Neural progenitor cell (in vitro differentiated cells): ENCODE results near the gene MAP4K5. TPM values are rescaled to one million over a fixed set of nuclear protein-coding genes. Genes with fewer than 3 reads are reported as not detected.
"Not testable (repeated sequence)": the region's sequence is repeated elsewhere in the genome, so short reads cannot be mapped to it uniquely, and the experiment has no call there.

Experiments
- DNase-seq: peaks from one replicate; pipeline ENCODE4 v3.0.0-alpha.2; 2016; ENCODE audit warnings: low spot score
- H2AFZ ChIP-seq: fragments of 200-600 bp; sonication (generic); replicated peaks from 2 replicates; pipeline ENCODE4 v1.6.1; 2016; ENCODE audit warnings: antibody characterized with exemption
- H3F3A ChIP-seq: fragments of 200-600 bp; sonication (generic); 2 replicates; pipeline ENCODE4 v1.6.1; 2016; ENCODE audit warnings: antibody characterized with exemption, low read depth
- H3K27ac ChIP-seq: fragments of 200-600 bp; sonication (generic); 2 replicates; pipeline ENCODE4 v1.5.1; 2016; ENCODE audit warnings: mild to moderate bottlenecking
- H3K27me3 ChIP-seq: fragments of 200-600 bp; sonication (generic); 2 replicates; pipeline ENCODE4 v1.6.1; 2016; ENCODE audit warnings: mild to moderate bottlenecking, moderate library complexity
- H3K36me3 ChIP-seq: fragments of 200-600 bp; sonication (generic); 2 replicates; pipeline ENCODE4 v1.5.1; 2016
- H3K4me1 ChIP-seq: fragments of 200-600 bp; sonication (generic); 2 replicates; pipeline ENCODE4 v1.6.1; 2016; ENCODE audit warnings: mixed run types
- H3K4me2 ChIP-seq: fragments of 200-600 bp; sonication (generic); 2 replicates; pipeline ENCODE4 v1.6.1; 2016
- H3K4me3 ChIP-seq: fragments of 200-600 bp; sonication (generic); 2 replicates; pipeline ENCODE4 v1.5.1; 2016
- H3K79me2 ChIP-seq: fragments of 200-600 bp; sonication (generic); 2 replicates; pipeline ENCODE4 v1.6.1; 2016; ENCODE audit warnings: low read depth
- H3K9ac ChIP-seq: fragments of 200-600 bp; sonication (generic); 2 replicates; pipeline ENCODE4 v1.6.1; 2016
- H3K9me3 ChIP-seq: fragments of 200-600 bp; sonication (generic); 2 replicates; pipeline ENCODE4 v1.5.1; 2016; ENCODE audit warnings: low read depth
- H4K20me1 ChIP-seq: fragments of 200-600 bp; sonication (generic); 2 replicates; pipeline ENCODE4 v1.6.1; 2016; ENCODE audit warnings: low read depth
- H3K27ac Mint-ChIP-seq: 3 replicates; pipeline ENCODE4 v1.8.0; 2021; ENCODE audit warnings: mixed read lengths
- H3K27me3 Mint-ChIP-seq: 2 replicates; pipeline ENCODE4 v1.8.0; 2022; ENCODE audit warnings: low read depth, mild to moderate bottlenecking, inconsistent platforms, moderate library complexity, mixed read lengths; ENCODE audit not compliant: insufficient read depth
- H3K36me3 Mint-ChIP-seq: 3 replicates; pipeline ENCODE4 v1.8.0; 2021; ENCODE audit warnings: mixed read lengths
- H3K4me1 Mint-ChIP-seq: 3 replicates; pipeline ENCODE4 v1.8.0; 2021; ENCODE audit warnings: mixed read lengths
- H3K4me3 Mint-ChIP-seq: 3 replicates; pipeline ENCODE4 v1.8.0; 2021; ENCODE audit warnings: mild to moderate bottlenecking, moderate library complexity, mixed read lengths
- H3K9me3 Mint-ChIP-seq: 3 replicates; pipeline ENCODE4 v1.8.0; 2020; ENCODE audit warnings: mixed read lengths
- EZH2 ChIP-seq: fragments of 200-600 bp; sonication (generic); IDR thresholded peaks from 2 replicates; pipeline ENCODE4 v1.6.1; 2017; ENCODE audit warnings: antibody characterized with exemption, mild to moderate bottlenecking, moderate library complexity
- EZH2phosphoT487 ChIP-seq: fragments of 200-600 bp; sonication (generic); IDR thresholded peaks from 2 replicates; pipeline ENCODE4 v1.6.1; 2017; ENCODE audit warnings: antibody characterized with exemption
- total RNA-seq: library from RNA; depleted of rRNA; stranded (reverse); fragments of >200 nt; gene quantifications from 2 replicates; pipeline ENCODE4 v1.2.3, GENCODE V29; 2015; ENCODE audit warnings: low replicate concordance
- TF ChIP-seq, protein P1 (sequence below): fragments of 200-600 bp; sonication (generic); IDR thresholded peaks from 2 replicates; pipeline ENCODE4 v1.5.1; 2017; ENCODE audit warnings: antibody characterized with exemption, mild to moderate bottlenecking

Gene MAP4K5
- total RNA-seq, 1 donor from 2014 or later: 114 TPM

DNA sequence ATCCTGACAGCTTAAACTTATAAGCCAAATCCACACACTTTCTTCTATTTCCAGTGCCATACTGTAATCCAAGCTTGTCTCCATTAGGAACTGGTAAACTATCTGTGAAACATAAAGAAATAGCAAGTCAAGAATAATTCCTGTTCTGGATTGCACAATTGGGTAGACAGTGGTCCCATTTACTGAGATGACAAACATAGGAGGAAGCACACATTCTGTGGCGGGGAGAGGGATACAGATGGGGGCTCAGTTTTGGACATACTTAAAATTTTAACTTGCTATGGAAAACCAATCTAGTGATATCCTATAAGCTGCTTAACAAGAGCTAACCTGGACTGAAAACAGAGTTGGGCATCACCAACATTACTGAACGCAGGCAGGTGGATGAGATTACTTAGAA, 16.3 kb downstream of the MAP4K5 start:
- no peaks in the 10 kb centered on the region for H3K4me1 Mint-ChIP-seq
- Histone ChIP-seq H3K27me3 (no peaks in the 10 kb centered on the region), H3K79me2 (peaks cover 100% of the 10 kb centered on the region), H3K4me2 (no peak overlapping the region), H3K36me3 (peaks cover 4% of the 10 kb centered on the region), H4K20me1 (peaks cover 66% of the 10 kb centered on the region), H2AFZ (no peak overlapping the region), H3K4me3 (no peak overlapping the region), H3K4me1 (peaks cover 10% of the 10 kb centered on the region), H3F3A (peaks cover 6% of the 10 kb centered on the region), H3K27ac (no peak overlapping the region), H3K9me3 (no peaks in the 10 kb centered on the region), H3K9ac (no peak overlapping the region)
- H3K4me3 Mint-ChIP-seq: no peak overlapping the region
- TF ChIP-seq EZH2phosphoT487 (no peak), EZH2 (no peak)
- TF ChIP-seq, protein P1, sequence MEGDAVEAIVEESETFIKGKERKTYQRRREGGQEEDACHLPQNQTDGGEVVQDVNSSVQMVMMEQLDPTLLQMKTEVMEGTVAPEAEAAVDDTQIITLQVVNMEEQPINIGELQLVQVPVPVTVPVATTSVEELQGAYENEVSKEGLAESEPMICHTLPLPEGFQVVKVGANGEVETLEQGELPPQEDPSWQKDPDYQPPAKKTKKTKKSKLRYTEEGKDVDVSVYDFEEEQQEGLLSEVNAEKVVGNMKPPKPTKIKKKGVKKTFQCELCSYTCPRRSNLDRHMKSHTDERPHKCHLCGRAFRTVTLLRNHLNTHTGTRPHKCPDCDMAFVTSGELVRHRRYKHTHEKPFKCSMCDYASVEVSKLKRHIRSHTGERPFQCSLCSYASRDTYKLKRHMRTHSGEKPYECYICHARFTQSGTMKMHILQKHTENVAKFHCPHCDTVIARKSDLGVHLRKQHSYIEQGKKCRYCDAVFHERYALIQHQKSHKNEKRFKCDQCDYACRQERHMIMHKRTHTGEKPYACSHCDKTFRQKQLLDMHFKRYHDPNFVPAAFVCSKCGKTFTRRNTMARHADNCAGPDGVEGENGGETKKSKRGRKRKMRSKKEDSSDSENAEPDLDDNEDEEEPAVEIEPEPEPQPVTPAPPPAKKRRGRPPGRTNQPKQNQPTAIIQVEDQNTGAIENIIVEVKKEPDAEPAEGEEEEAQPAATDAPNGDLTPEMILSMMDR: no peak
- H3K27ac Mint-ChIP-seq: no peak overlapping the region
- no peak for DNase-seq
- H3K36me3 Mint-ChIP-seq: peaks cover 18% of the 10 kb centered on the region
- peaks cover 4% of the 10 kb centered on the region for H3K9me3 Mint-ChIP-seq
- H3K27me3 Mint-ChIP-seq: no peaks in the 10 kb centered on the region

- Histone ChIP-seq H4K20me1 (peaks cover 59% of the 10 kb centered on the region), H3K4me2 (no peak overlapping the region), H3K4me1 (no peaks in the 10 kb centered on the region), H2AFZ (no peak overlapping the region), H3K79me2 (peaks cover 96% of the 10 kb centered on the region), H3K27me3 (no peaks in the 10 kb centered on the region), H3K36me3 (peaks cover 4% of the 10 kb centered on the region), H3K4me3 (no peak overlapping the region), H3K27ac (no peak overlapping the region), H3K9me3 (no peaks in the 10 kb centered on the region), H3F3A (peaks cover 6% of the 10 kb centered on the region), H3K9ac (no peak overlapping the region)
- H3K27me3 Mint-ChIP-seq: no peaks in the 10 kb centered on the region
- TF ChIP-seq, protein P1: no peak
- no peak for TF ChIP-seq EZH2phosphoT487
- TF ChIP-seq EZH2: no peak
- H3K36me3 Mint-ChIP-seq: peaks cover 25% of the 10 kb centered on the region
- peaks cover 4% of the 10 kb centered on the region for H3K9me3 Mint-ChIP-seq
- no peak for DNase-seq
- no peak overlapping the region for H3K4me3 Mint-ChIP-seq
- H3K4me1 Mint-ChIP-seq: no peaks in the 10 kb centered on the region
- no peak overlapping the region for H3K27ac Mint-ChIP-seq
Measured at GRCh38 chr14:50512463-50512862, 19.9 kb downstream of the MAP4K5 start.

DNA sequence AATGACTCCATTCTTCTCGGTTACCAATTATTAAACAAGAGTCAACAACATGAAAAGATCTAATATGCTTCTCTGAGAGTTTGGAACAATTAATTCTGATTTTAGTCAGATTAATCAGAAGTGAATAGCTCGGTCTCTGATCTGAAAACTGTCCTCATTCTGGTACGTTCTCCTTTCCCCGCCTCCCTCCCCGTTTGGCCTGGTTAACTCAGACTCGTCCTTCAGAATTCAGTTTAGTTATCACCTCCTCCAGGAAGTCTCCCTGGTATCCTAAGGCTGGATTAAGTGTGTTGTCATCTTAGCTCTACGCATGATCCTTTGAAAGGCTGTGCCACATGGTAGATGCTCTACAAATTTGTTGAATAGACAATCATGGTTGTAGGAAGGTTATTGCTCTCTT, 22.2 kb downstream of the MAP4K5 start:
- Mint-ChIP-seq H3K27me3 (no peaks in the 10 kb centered on the region), H3K4me1 (no peaks in the 10 kb centered on the region), H3K4me3 (no peak overlapping the region), H3K9me3 (peaks cover 4% of the 10 kb centered on the region), H3K36me3 (peaks cover 23% of the 10 kb centered on the region), H3K27ac (no peak overlapping the region)
- Histone ChIP-seq H2AFZ (no peak overlapping the region), H3K4me1 (no peaks in the 10 kb centered on the region), H3K27ac (no peak overlapping the region), H3K4me2 (no peak overlapping the region), H3K36me3 (peaks cover 4% of the 10 kb centered on the region), H3F3A (peaks cover 6% of the 10 kb centered on the region), H3K79me2 (peaks cover 92% of the 10 kb centered on the region), H4K20me1 (peaks cover 50% of the 10 kb centered on the region), H3K9me3 (no peaks in the 10 kb centered on the region), H3K27me3 (no peaks in the 10 kb centered on the region), H3K9ac (no peak overlapping the region), H3K4me3 (no peak overlapping the region)
- DNase-seq: no peak
- TF ChIP-seq EZH2 (no peak), EZH2phosphoT487 (no peak)
- TF ChIP-seq, protein P1: no peak

DNA sequence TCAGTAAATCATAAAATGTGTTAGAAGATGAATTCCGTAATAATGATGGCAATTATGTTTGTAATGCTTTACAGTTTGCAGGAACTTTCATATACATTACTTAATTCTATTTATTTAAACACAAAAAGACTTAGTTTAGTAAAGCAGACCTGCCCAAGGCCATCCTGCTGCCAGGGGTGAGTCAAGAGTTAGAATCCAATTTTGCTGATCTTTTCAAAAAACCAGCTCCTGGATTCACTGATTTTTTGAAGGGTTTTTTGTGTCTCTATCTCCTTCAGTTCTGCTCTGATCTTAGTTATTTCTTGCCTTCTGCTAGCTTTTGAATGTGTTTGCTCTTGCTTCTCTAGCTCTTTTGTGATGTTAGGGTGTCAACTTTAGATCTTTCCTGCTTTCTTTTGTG, 25.3 kb downstream of the MAP4K5 start:
- H3K9ac ChIP-seq, H3K27ac Mint-ChIP-seq, DNase-seq, H3F3A ChIP-seq, H2AFZ ChIP-seq, H3K4me3 ChIP-seq, H3K27ac ChIP-seq, H3K9me3 ChIP-seq, H3K4me2 ChIP-seq, H3K9me3 Mint-ChIP-seq, H3K4me1 Mint-ChIP-seq, H3K4me3 Mint-ChIP-seq, H3K27me3 ChIP-seq, H3K27me3 Mint-ChIP-seq, H3K4me1 ChIP-seq: not testable (repeated sequence)
- H3K79me2 ChIP-seq: peaks cover 77% of the 10 kb centered on the region
- H3K36me3 ChIP-seq: peaks cover 17% of the 10 kb centered on the region
- H3K36me3 Mint-ChIP-seq: peaks cover 29% of the 10 kb centered on the region
- peaks cover 35% of the 10 kb centered on the region for H4K20me1 ChIP-seq
